CD4-positive, alpha-beta T cell treated with Interferon alpha-2 for 1 hour (primary cell): ENCODE results near the gene SCAND1.
"Not testable (repeated sequence)": the region's sequence is repeated elsewhere in the genome, so short reads cannot be mapped to it uniquely, and the experiment has no call there.

Experiments
- DNase-seq, 2 donors: peaks; one replicate each; pipeline ENCODE4 v3.0.0-alpha.2; 2020 to 2022

The SCAND1 gene

GRCh38 chr20:35956616-35957015 lies 2.3 kb upstream of the SCAND1 start:
- DNase-seq, result no peak

- DNase-seq, result peak; percentile 16 to 50
Measured at GRCh38 chr20:35954907-35955251, 577 bp upstream of the SCAND1 start.

- DNase-seq, result peak; percentile 53 to 73
Measured at GRCh38 chr20:35953387-35954199, 709 bp downstream of the SCAND1 start.

- DNase-seq, result peak in 1 of 2 donors; percentile 28
Measured at GRCh38 chr20:35952480-35953386, 1.6 kb downstream of the SCAND1 start.

GRCh38 chr20:35952080-35952479 lies 2.2 kb downstream of the SCAND1 start:
- not testable (repeated sequence) for DNase-seq

GRCh38 chr20:35950093-35950492 lies 4.2 kb downstream of the SCAND1 start:
- DNase-seq, result no peak

GRCh38 chr20:35947907-35948306 lies 6.4 kb downstream of the SCAND1 start:
- DNase-seq, result no peak

- peak; percentile 12 to 39 for DNase-seq
Measured at GRCh38 chr20:35947489-35947888, 6.8 kb downstream of the SCAND1 start.

GRCh38 chr20:35942243-35942642 lies 12.1 kb downstream of the SCAND1 start:
- DNase-seq, result no peak

- no peak for DNase-seq
Measured at GRCh38 chr20:35941620-35942019, 12.7 kb downstream of the SCAND1 start.

GRCh38 chr20:35939264-35939663 lies 15.0 kb downstream of the SCAND1 start:
- DNase-seq, result no peak

- DNase-seq, result no peak
Measured at GRCh38 chr20:35934050-35934449, 20.3 kb downstream of the SCAND1 start.

GRCh38 chr20:35929301-35929700 lies 25.0 kb downstream of the SCAND1 start:
- DNase-seq, result no peak

GRCh38 chr20:35920523-35920922 lies 33.8 kb downstream of the SCAND1 start:
- no peak for DNase-seq

- no peak for DNase-seq
Measured at GRCh38 chr20:35918021-35918420, 36.3 kb downstream of the SCAND1 start.

GRCh38 chr20:35917077-35917476 lies 37.2 kb downstream of the SCAND1 start:
- no peak for DNase-seq

- no peak for DNase-seq
Measured at GRCh38 chr20:35912881-35913280, 41.4 kb downstream of the SCAND1 start.

GRCh38 chr20:35910254-35910653 lies 44.0 kb downstream of the SCAND1 start:
- no peak for DNase-seq

- DNase-seq, result no peak
Measured at GRCh38 chr20:35909796-35910195, 44.5 kb downstream of the SCAND1 start.

GRCh38 chr20:35909176-35909575 lies 45.1 kb downstream of the SCAND1 start:
- DNase-seq, result no peak

- DNase-seq, result no peak
Measured at GRCh38 chr20:35908007-35908406, 46.3 kb downstream of the SCAND1 start.

GRCh38 chr20:35907017-35907701 lies 47.1 kb downstream of the SCAND1 start:
- no peak for DNase-seq

GRCh38 chr20:35904982-35905663 lies 49.2 kb downstream of the SCAND1 start:
- no peak for DNase-seq
